Measurements from ENCODE around the gene PRKRA.
"Not testable (repeated sequence)": the region's sequence is repeated elsewhere in the genome, so short reads cannot be mapped to it uniquely, and the experiment has no call there.

The PRKRA gene

GRCh38 chr2:178413472-178414265, 37.3 kb downstream of the PRKRA start:
- peak; percentile 44 for DNase-seq (ENCODE audit: low read depth)

- DNase-seq (ENCODE audit: low read depth), result not testable (repeated sequence)
Measured at GRCh38 chr2:178412453-178412852, 38.5 kb downstream of the PRKRA start.

DNA sequence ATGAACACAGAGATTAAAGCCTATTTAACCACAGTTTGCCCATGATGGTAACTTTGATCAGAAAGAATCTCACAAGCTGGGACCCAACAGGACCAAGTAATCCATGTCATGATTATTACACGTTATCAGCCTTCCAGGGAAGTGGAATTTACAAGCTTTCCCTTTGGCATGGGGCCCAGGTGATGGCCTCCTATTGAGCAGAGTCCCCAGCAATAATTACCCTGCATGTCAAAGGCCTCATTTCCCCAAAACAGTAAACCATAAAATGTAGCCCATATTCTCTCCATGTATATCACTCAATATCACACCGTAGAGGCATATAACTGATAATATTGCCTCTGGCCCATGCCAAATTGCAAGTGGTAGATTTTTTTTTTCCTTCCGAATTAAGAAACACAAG, 38.9 kb downstream of the PRKRA start:
- no peak for DNase-seq (ENCODE audit: low read depth)

DNA sequence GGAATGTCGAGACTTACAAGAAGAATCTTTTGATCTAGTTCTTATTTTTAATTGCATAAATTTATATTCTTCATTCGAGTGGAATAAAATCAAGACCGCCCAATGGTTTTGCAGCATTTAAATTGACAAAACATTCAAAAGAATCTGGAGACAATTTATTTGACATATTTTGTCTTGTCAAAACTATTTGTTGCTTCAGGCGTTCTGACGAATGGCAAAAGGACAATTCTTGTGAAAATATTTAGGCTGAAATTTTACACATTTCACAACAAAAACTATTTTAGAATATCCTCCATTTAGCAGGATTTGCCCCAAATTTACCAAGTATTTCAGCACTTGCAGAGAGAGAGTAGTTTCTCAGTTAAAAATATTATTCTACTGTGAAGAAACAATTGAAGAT, 41.7 kb downstream of the PRKRA start:
- no peak for DNase-seq (ENCODE audit: low read depth)

DNA sequence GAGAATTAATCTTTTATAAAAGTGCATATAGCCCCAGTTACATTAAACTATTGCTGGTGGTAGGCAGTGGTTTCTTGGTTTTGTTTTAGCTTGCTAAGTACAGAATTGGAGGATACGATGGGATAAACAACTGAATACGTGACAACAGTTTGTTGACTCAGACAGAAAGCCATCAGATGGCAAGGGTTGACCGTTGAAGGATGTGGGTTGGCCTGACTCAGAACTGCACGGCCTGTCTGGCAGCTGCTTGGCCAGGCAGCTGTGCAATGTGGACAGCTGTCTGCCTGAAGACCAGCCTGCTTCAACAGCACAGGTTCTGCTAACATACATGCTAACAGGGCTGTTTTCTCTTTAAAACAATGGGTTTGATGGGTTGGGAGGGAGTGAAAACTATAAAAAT, 46.6 kb downstream of the PRKRA start:
- DNase-seq (ENCODE audit: low read depth), result peak; percentile 71

GRCh38 chr2:178403671-178404306, 47.2 kb downstream of the PRKRA start:
- DNase-seq (ENCODE audit: low read depth), result no peak

DNA sequence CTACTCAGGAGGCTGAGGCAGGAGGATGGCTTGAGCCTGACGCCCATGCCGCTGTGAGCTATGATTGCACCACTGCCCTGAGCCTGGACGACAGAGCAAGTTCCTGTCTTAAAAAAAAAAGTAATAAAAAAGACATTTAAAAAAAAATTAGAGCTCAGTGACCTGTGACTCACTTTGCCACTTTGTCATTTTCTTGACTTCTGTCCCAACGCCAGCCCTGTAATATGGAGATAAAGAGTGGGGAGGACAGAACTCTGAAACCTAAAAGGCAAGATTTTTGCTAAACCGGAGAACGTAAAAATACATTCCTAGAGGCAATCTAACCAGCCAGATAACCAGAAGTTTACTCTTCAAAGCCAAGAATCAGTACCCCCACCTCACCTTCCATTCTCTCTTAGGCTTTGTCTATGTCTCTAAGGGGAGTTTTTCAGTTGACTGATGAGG, 49.0 kb downstream of the PRKRA start:
- DNase-seq (ENCODE audit: low read depth), result no peak

DNA sequence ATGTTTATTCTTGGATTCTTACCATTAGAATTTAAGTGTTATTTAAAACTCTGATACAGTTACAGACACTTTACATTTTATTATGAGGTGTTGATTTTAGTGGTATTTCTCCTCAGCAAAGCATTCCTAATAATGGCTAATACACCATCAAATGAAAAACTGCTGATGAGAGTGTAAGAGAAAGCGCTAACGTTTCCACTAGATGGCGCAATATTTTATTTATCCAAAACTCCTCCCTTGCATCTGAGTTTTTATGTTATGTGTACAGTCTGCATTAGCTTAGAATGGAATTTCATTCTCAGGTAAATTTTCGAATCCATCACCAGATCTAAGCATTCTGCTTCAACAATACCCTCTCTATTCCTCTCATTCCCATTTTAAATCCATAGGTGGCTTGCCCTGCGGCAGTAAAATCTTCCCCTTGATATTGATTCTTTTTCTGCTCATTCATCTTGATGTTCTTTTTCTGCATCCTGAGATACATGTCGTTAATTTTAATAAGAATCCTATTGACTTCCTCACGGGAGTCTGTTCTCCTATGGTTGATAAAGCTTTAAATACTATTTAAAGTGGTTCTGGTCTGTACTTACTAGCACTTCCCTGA, 53.9 kb downstream of the PRKRA start:
- DNase-seq (ENCODE audit: low read depth), result peak; percentile 30

DNA sequence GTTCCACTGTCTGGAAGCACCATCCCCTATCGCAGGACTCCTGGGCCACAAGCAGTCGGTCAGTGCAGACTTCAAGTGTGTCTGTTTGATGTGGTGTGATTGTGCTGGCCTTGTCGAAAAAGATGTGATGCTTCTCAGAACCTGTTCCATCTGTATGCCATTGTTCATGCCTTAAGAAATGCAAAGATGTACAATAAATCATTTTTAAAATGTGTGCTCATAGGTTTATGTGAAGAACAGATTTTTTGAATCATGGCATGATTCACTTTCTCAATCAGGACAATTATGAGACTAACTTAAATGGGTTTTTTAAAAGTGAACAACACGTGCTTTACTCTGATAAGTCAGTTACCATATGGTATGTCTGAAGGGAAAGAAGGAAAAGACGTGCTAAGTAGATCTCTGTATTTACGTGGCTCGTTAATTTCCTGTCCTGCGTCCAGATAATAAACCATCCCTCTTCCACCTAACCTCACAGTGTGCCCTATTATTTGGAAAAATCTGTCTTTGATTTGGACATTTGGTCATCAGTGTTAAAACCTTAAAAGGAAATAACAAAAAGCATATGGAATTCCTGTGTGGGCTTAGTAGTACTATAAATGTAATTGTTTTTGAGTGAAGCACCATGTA, 54.9 kb downstream of the PRKRA start:
- no peak for DNase-seq (ENCODE audit: low read depth)

GRCh38 chr2:178395295-178395694, 55.7 kb downstream of the PRKRA start:
- DNase-seq (ENCODE audit: low read depth), result no peak

DNA sequence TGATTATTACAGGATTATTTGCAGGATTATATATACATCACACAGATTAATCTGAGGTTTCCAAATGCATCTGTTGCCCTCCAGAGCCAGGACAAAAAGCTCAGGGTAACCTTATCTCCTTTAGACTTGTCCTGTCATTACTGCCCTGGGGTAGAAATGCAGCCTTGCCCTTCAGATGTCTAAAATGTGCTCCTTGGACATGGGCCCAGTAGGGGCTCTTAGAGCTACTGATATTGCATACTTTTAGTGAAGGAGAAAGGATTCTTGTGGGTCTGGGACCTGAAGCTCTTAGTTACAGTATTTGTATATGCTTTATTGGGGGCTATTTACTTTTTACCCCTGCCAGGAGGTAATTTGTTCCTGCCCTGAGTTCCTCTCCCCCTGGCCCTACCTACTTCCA, 56.1 kb downstream of the PRKRA start:
- DNase-seq (ENCODE audit: low read depth), result no peak

DNA sequence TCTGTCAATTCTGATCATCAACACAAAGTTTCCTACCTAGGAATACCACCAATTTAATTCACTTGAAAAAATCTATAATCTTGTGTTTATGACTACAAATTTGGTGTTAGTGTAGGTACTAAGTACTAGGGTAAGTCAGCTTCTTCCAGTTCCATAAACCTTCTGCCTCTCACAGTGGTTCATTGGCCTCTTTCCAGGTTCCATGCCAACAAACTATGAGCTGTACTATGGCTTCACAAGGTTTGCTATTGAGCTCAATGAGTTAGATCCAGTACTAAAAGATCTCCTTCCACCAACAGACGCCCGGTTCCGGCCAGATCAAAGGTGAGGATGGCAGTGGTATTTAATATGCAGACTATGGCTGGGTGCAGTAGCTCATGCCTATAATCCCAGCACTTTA, 58.8 kb downstream of the PRKRA start:
- peak; percentile 47 for DNase-seq (ENCODE audit: low read depth)

- DNase-seq (ENCODE audit: low read depth), result no peak
Measured at GRCh38 chr2:178391701-178392100, 59.3 kb downstream of the PRKRA start.

GRCh38 chr2:178388287-178388686, 62.7 kb downstream of the PRKRA start:
- no peak for DNase-seq (ENCODE audit: low read depth)

DNA sequence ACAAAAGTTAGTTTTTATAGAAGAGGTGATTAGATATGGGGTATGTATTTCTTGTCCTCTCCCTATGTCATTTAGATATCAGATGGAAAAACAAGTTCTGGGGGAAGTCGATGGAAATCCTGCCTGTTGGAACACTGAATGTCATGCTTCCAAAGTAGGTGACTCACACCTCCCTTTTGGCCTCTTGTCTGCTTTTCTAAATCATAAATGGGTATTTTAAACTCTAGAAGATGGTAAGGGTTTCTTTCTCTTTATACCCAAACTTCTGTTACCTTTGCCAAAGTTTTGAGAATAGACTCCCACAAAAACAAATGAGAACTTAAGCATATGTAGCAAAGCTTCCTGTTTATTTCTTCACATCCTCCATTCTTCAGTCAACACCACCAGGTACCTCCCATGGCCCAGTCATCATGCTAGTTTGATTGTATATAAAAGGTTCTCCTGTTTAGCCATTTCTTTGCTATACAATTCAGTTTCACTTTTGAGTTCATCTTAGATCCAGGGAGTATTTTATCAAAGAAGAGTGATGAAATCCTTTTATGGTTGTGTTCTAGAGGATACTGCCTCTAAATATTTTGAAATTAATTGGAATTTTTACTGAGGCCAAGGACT, 63.9 kb downstream of the PRKRA start:
- DNase-seq (ENCODE audit: low read depth), result peak; percentile 15

DNA sequence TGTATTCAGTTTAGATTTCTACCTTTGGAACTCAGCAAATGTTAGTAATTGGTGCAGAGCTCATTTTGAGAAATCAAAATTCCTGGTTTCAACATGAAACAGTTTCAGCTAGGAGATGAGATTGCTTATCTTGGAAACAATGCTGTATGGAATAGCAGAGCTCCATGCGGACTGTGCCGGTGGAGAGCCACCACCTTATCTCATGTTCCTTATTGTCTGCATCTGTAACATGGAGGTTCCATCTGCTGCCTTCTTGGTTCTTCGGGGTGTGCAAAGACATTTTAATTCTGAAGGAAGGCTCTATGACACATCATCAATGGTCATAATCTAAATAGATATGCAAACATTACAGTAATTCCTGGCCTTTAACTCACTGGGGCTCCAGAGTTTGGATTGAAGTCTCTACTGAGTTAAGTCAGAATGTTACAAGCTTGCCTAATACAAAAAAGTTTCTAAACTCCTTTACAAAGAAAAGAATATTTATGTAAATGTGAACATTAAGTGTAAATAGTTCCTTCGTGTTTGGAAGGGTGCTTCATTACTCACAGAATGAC, 65.3 kb downstream of the PRKRA start:
- DNase-seq (ENCODE audit: low read depth), result no peak

DNA sequence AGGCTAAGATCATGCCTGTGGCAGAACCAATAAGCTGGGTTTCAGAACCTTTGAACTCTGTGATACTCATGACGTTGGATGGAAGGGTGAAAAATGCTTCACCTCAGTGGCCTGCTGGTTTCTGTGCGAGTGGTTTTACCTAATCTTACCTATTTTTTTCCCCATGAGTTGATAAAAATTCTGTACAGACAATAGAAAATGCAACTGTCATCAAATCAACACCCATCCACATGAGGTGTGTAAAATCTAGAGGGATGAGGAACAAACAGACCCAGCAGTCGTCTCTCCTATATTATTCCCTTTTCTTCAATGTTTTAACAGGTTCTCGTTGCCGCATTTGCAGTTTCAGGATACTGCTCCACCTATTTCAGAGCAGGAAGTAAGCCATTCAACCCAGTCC, 67.3 kb downstream of the PRKRA start:
- DNase-seq (ENCODE audit: low read depth), result no peak

Data from stromal cell of bone marrow (primary cell).